Endothelial cell of umbilical vein (primary cell): ENCODE measurements around the gene UBE2H.

Source experiments
- EZH2 ChIP-seq: IDR thresholded peaks from 2 replicates; pipeline ENCODE4 v1.6.1; 2012; ENCODE audit warnings: borderline replicate concordance, low read depth, mild to moderate bottlenecking, moderate library complexity, low read length, inconsistent platforms; ENCODE audit not compliant: severe bottlenecking
- GATA2 ChIP-seq: IDR thresholded peaks from 2 replicates; pipeline ENCODE4 v1.7.0; 2011; ENCODE audit warnings: low read depth, mild to moderate bottlenecking, moderate library complexity, mixed read lengths, low read length; ENCODE audit not compliant: insufficient read length, insufficient read depth
- JUN ChIP-seq: IDR thresholded peaks from 2 replicates; pipeline ENCODE4 v1.6.1; 2011; ENCODE audit warnings: borderline replicate concordance, low read depth; ENCODE audit not compliant: insufficient read length, insufficient read depth
- MAX ChIP-seq: IDR thresholded peaks from 2 replicates; pipeline ENCODE4 v1.6.1; 2011; ENCODE audit not compliant: insufficient read depth, insufficient read length
- MYC ChIP-seq: IDR thresholded peaks from one replicate; pipeline ENCODE4 v1.6.1; 2011; ENCODE audit warnings: mild to moderate bottlenecking, low read depth, low read length
- POLR2A ChIP-seq: IDR thresholded peaks from 2 replicates; pipeline ENCODE4 v1.6.1; 2012; ENCODE audit warnings: low read depth, mild to moderate bottlenecking, control low read depth, low read length
- POLR2AphosphoS5 ChIP-seq: IDR thresholded peaks from 2 replicates; pipeline ENCODE4 v1.6.1; 2012; ENCODE audit warnings: low read depth, mild to moderate bottlenecking, control low read depth, low read length, moderate library complexity; ENCODE audit not compliant: insufficient read depth
- TF ChIP-seq, protein P1 (sequence below), 2 donors: IDR thresholded peaks; 1 replicate in 1 of 2; 2 replicates in 1 of 2; pipeline ENCODE4 v1.5.1; 2011; ENCODE audit warnings: low read length in 2 of 2, mild to moderate bottlenecking in 2 of 2, moderate library complexity in 2 of 2, control low read depth in 1 of 2, inconsistent platforms in 1 of 2, low read depth in 1 of 2; ENCODE audit not compliant: insufficient read depth in 1 of 2; ENCODE audit errors: extremely low read depth in 1 of 2

DNA sequence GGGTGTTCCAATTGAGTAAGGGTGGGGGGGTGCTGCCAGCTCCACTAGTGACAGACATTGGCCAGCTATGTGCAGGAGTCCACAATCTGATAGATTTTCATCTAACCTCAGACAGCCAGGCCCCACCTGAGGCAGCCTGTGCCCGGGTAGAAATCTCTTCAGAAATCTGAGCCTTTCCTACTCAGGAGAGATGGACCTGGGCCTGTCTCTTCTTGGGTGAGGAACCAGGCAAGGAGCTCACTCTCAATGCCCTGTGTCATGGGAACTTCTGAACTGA, 86.9 kb downstream of the UBE2H start:
- TF ChIP-seq MAX: no peak
- TF ChIP-seq, protein P1, sequence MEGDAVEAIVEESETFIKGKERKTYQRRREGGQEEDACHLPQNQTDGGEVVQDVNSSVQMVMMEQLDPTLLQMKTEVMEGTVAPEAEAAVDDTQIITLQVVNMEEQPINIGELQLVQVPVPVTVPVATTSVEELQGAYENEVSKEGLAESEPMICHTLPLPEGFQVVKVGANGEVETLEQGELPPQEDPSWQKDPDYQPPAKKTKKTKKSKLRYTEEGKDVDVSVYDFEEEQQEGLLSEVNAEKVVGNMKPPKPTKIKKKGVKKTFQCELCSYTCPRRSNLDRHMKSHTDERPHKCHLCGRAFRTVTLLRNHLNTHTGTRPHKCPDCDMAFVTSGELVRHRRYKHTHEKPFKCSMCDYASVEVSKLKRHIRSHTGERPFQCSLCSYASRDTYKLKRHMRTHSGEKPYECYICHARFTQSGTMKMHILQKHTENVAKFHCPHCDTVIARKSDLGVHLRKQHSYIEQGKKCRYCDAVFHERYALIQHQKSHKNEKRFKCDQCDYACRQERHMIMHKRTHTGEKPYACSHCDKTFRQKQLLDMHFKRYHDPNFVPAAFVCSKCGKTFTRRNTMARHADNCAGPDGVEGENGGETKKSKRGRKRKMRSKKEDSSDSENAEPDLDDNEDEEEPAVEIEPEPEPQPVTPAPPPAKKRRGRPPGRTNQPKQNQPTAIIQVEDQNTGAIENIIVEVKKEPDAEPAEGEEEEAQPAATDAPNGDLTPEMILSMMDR (IDR thresholded peaks at IDR 0.05; ENCODE audit: extremely low read depth in 1 of 2, insufficient read depth in 1 of 2, low read depth in 1 of 2, low read length in 2 of 2): no peak
- no peak for TF ChIP-seq POLR2A
- no peak for TF ChIP-seq POLR2AphosphoS5
- TF ChIP-seq EZH2: no peak
- no peak for TF ChIP-seq GATA2
- TF ChIP-seq MYC: no peak
- TF ChIP-seq JUN: no peak
